ENCODE measurements around the gene CASK.

DNA sequence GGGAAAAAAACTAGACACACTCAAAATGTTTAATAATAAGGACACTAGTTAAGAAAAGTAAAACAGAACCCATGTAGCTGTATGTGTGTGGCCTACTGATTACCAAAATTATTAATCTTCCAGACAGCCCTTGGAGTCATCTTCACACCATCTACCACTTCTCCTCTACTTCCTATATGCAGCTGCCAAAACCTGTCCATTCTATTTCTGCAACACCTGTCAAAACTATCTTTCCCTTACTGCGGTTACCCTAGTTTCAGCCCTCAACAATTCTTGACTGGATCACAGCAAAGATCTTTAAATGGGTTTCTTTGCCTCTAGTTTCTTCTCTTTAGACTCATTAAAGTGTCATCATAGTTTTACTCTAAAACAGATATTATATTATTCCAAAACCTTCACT, 126.8 kb downstream of the CASK start:
- TF ChIP-seq CTCF (IDR thresholded peaks at IDR 0.05) (no peak), POLR2AphosphoS5 (IDR thresholded peaks at IDR 0.05; ENCODE audit: low read depth, low read length) (no peak)

Measured in Panc1 (cell line).